ES-I3 (cell line): ENCODE data around the gene ATP10A.
"Not testable (repeated sequence)": the region's sequence is repeated elsewhere in the genome, so short reads cannot be mapped to it uniquely, and the experiment has no call there.

Experiments
- H3K36me3 ChIP-seq: 2 replicates; pipeline ENCODE4 v1.6.1; 2013; ENCODE audit warnings: mild to moderate bottlenecking, low read length, control low read depth, moderate library complexity; ENCODE audit not compliant: insufficient read depth
- H3K4me1 ChIP-seq: 2 replicates; pipeline ENCODE4 v1.6.1; 2013; ENCODE audit warnings: mild to moderate bottlenecking, control low read depth, low read length; ENCODE audit not compliant: insufficient read depth
- H3K9ac ChIP-seq: 2 replicates; pipeline ENCODE4 v1.6.1; 2013; ENCODE audit warnings: low read depth, mild to moderate bottlenecking, low read length, moderate library complexity
- H3K9me3 ChIP-seq: 2 replicates; pipeline ENCODE4 v1.6.1; 2013; ENCODE audit warnings: mild to moderate bottlenecking, low read length, moderate library complexity; ENCODE audit not compliant: control insufficient read depth, insufficient read depth

Gene ATP10A

GRCh38 chr15:25859838-25860645 is 3.1 kb downstream of the ATP10A start:
- H3K9ac ChIP-seq: no peak overlapping the region
- H3K4me1 ChIP-seq: peaks cover 7% of the 10 kb centered on the region; the same call in 1 of the 2 replicates
- H3K9me3 ChIP-seq: no peaks in the 10 kb centered on the region
- no peaks in the 10 kb centered on the region for H3K36me3 ChIP-seq

- Histone ChIP-seq H3K9ac (no peak overlapping the region), H3K9me3 (no peaks in the 10 kb centered on the region), H3K36me3 (no peaks in the 10 kb centered on the region), H3K4me1 (peaks cover 7% of the 10 kb centered on the region; the same call in 1 of the 2 replicates)
These were observed 4.0 kb downstream of the ATP10A start for GRCh38 chr15:25858952-25859760.

GRCh38 chr15:25856059-25856458 is 7.1 kb downstream of the ATP10A start:
- not testable (repeated sequence) for H3K9me3 ChIP-seq, H3K36me3 ChIP-seq, H3K9ac ChIP-seq
- H3K4me1 ChIP-seq: peaks cover 19% of the 10 kb centered on the region

GRCh38 chr15:25852661-25853524 is 10.2 kb downstream of the ATP10A start:
- Histone ChIP-seq H3K36me3 (no peaks in the 10 kb centered on the region), H3K9ac (no peak overlapping the region), H3K9me3 (no peaks in the 10 kb centered on the region), H3K4me1 (peaks cover 29% of the 10 kb centered on the region)

GRCh38 chr15:25852027-25852426 is 11.1 kb downstream of the ATP10A start:
- Histone ChIP-seq H3K9me3 (no peaks in the 10 kb centered on the region), H3K4me1 (peaks cover 29% of the 10 kb centered on the region), H3K36me3 (no peaks in the 10 kb centered on the region), H3K9ac (no peak overlapping the region)

GRCh38 chr15:25850154-25851111 is 12.7 kb downstream of the ATP10A start:
- Histone ChIP-seq H3K4me1 (peaks cover 29% of the 10 kb centered on the region), H3K9me3 (no peaks in the 10 kb centered on the region), H3K36me3 (no peaks in the 10 kb centered on the region), H3K9ac (peak overlapping the region; percentile 49)

- Histone ChIP-seq H3K36me3 (no peaks in the 10 kb centered on the region), H3K4me1 (peaks cover 29% of the 10 kb centered on the region), H3K9me3 (no peaks in the 10 kb centered on the region), H3K9ac (peak overlapping the region; percentile 19; the same call in 1 of the 2 replicates)
These were observed 13.8 kb downstream of the ATP10A start for GRCh38 chr15:25849157-25849921.

- no peaks in the 10 kb centered on the region for H3K9me3 ChIP-seq
- H3K9ac ChIP-seq: peak overlapping the region; percentile 19; the same call in 1 of the 2 replicates
- H3K36me3 ChIP-seq: no peaks in the 10 kb centered on the region
- H3K4me1 ChIP-seq: peaks cover 29% of the 10 kb centered on the region
These were observed 14.4 kb downstream of the ATP10A start for GRCh38 chr15:25848784-25849156.

- H3K36me3 ChIP-seq: no peaks in the 10 kb centered on the region
- H3K9ac ChIP-seq: no peak overlapping the region
- H3K4me1 ChIP-seq: peaks cover 29% of the 10 kb centered on the region
- H3K9me3 ChIP-seq: no peaks in the 10 kb centered on the region
These were observed 14.8 kb downstream of the ATP10A start for GRCh38 chr15:25848325-25848724.

GRCh38 chr15:25847051-25847450 is 16.1 kb downstream of the ATP10A start:
- Histone ChIP-seq H3K36me3 (no peaks in the 10 kb centered on the region), H3K9me3 (no peaks in the 10 kb centered on the region), H3K9ac (no peak overlapping the region), H3K4me1 (peaks cover 19% of the 10 kb centered on the region)

- Histone ChIP-seq H3K9ac (no peak overlapping the region), H3K36me3 (no peaks in the 10 kb centered on the region), H3K9me3 (no peaks in the 10 kb centered on the region), H3K4me1 (peaks cover 17% of the 10 kb centered on the region)
These were observed 16.8 kb downstream of the ATP10A start for GRCh38 chr15:25846377-25846776.

GRCh38 chr15:25844981-25845680 is 18.0 kb downstream of the ATP10A start:
- Histone ChIP-seq H3K4me1 (peaks cover 16% of the 10 kb centered on the region), H3K9ac (no peak overlapping the region), H3K9me3 (no peaks in the 10 kb centered on the region), H3K36me3 (no peaks in the 10 kb centered on the region)
